ENCODE data around the gene APOBEC3B. TPM values are rescaled to one million over a fixed set of nuclear protein-coding genes. Genes with fewer than 3 reads are reported as not detected.

Gene APOBEC3B
- total and polyA plus RNA-seq, 2 donors (not counting 1 experiment from before 2014, with no cell fraction given) = 2.4 to 7.9 TPM

DNA sequence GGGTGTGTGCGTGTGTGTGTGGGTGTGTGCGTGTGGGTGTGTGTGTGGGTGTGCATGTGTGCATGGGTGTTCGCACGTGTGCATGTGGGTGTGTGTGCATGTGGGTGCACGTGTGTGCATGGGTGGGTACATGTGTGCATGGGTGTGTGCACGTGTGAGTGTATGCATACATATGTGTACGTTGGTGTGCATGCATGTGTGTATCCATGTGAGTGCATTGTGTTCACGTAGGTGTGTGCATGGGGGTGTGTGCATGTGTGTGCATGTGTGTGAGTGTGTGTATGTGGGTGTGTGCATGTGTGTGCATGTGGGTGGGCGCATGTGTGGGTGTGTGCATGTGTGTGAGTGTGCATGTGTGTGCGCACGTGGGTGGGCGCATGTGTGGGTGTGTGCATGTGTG, 44.6 kb upstream of the APOBEC3B start:
- Histone ChIP-seq H3K27me3 (replicated peaks in 1 of 4; ENCODE audit: control extremely low read depth in 1 of 4, control insufficient read depth in 3 of 4, insufficient read depth in 4 of 4, low read length in 3 of 4) (peaks cover 0 to 6% (median 2%) of the 10 kb centered on the region in 4 experiments), H3K36me3 (replicated peaks in 1 of 2; ENCODE audit: control extremely low read depth in 1 of 2, control insufficient read depth in 1 of 2, extremely low read depth in 1 of 2, insufficient read depth in 2 of 2, low read length in 1 of 2) (no peaks in the 10 kb centered on the region), H2AFZ (ENCODE audit: insufficient read depth, low read depth, low read length, poor library complexity, severe bottlenecking) (no peak overlapping the region), H3K79me2 (ENCODE audit: control insufficient read depth, insufficient read depth, low read length) (no peaks in the 10 kb centered on the region), H3K4me2 (replicated peaks; ENCODE audit: low read depth, low read length, poor library complexity, severe bottlenecking) (no peak overlapping the region), H3K9ac (ENCODE audit: low read length) (no peak overlapping the region), H3K9me3 (ENCODE audit: control extremely low read depth in 1 of 3, control insufficient read depth in 2 of 3, insufficient read depth in 1 of 3, low read length in 2 of 3) (peaks cover 0 to 2% (median 0%) of the 10 kb centered on the region in 3 donors), H3K27ac (ENCODE audit: low read length in 2 of 2) (no peak overlapping the region), H3K4me3 (ENCODE audit: control extremely low read depth in 1 of 5, extremely low read depth in 1 of 5, insufficient read depth in 1 of 5, low read depth in 2 of 5, low read length in 4 of 5) (no peak overlapping the region), H3K4me1 (ENCODE audit: control insufficient read depth in 2 of 2, insufficient read depth in 2 of 2, low read length in 2 of 2) (peaks cover 11 to 14% of the 10 kb centered on the region in 2 donors), H4K20me1 (ENCODE audit: control insufficient read depth, insufficient read depth, low read length, poor library complexity, severe bottlenecking) (no peaks in the 10 kb centered on the region)
- Mint-ChIP-seq H3K9me3 (ENCODE audit: insufficient read depth) (no peaks in the 10 kb centered on the region), H3K4me3 (no peak overlapping the region), H3K27me3 (peaks cover 29% of the 10 kb centered on the region), H3K4me1 (peaks cover 12% of the 10 kb centered on the region), H3K27ac (no peak overlapping the region)
- no peak for ATAC-seq (ENCODE audit: low read depth)
- WGBS (ENCODE audit: insufficient coverage) = 88% methylated on average over 12 of the region's 12 CpGs
- ChIA-PET CTCF (no interaction called here), POLR2A (no interaction called here)
- TF ChIP-seq EZH2 (IDR thresholded peaks at IDR 0.05; ENCODE audit: borderline replicate concordance, insufficient read depth, low read depth, low read length, poor library complexity, severe bottlenecking) = no peak
- TF ChIP-seq, protein P1, sequence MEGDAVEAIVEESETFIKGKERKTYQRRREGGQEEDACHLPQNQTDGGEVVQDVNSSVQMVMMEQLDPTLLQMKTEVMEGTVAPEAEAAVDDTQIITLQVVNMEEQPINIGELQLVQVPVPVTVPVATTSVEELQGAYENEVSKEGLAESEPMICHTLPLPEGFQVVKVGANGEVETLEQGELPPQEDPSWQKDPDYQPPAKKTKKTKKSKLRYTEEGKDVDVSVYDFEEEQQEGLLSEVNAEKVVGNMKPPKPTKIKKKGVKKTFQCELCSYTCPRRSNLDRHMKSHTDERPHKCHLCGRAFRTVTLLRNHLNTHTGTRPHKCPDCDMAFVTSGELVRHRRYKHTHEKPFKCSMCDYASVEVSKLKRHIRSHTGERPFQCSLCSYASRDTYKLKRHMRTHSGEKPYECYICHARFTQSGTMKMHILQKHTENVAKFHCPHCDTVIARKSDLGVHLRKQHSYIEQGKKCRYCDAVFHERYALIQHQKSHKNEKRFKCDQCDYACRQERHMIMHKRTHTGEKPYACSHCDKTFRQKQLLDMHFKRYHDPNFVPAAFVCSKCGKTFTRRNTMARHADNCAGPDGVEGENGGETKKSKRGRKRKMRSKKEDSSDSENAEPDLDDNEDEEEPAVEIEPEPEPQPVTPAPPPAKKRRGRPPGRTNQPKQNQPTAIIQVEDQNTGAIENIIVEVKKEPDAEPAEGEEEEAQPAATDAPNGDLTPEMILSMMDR (IDR thresholded peaks at IDR 0.05) = no peak
- intact Hi-C loops (cut with micrococcal nuclease) = no loop called here
- DNase-seq = no peak

DNA sequence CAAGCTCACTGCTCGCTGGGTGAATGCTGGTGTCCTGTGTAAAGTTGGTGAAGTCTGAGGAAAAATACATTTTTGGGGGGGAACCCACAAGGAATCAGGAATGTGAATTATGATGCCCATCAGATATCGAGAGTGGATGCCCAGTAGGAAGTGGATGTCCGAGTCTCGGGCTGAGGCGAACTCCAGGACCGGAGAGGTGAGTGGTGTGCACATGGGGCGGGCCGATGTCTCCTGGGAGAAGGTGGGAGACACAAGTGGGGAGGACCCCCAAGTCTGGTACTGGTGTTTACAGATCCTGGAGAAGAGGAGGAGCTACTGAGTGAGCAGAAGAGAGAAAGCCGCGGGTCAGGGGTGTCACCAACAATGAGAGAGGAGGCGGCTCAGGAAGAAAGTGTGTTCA, 43.9 kb upstream of the APOBEC3B start:
- 94% methylated on average over 11 of the region's 11 CpGs for WGBS (ENCODE audit: insufficient coverage)
- H3K4me1 Mint-ChIP-seq = peaks cover 18% of the 10 kb centered on the region
- H3K27ac Mint-ChIP-seq = no peak overlapping the region
- H3K9me3 Mint-ChIP-seq (ENCODE audit: insufficient read depth) = no peaks in the 10 kb centered on the region
- ATAC-seq (ENCODE audit: low read depth) (no peak), DNase-seq (no peak)
- H3K9me3 ChIP-seq (ENCODE audit: control extremely low read depth in 1 of 3, control insufficient read depth in 2 of 3, insufficient read depth in 1 of 3, low read length in 2 of 3) = peaks cover 0 to 7% (median 0%) of the 10 kb centered on the region in 3 donors
- H3K79me2 ChIP-seq (ENCODE audit: control insufficient read depth, insufficient read depth, low read length) = no peaks in the 10 kb centered on the region
- intact Hi-C loops (cut with micrococcal nuclease) = no loop called here
- CTCF ChIA-PET = interaction anchor here (0.5 to 0.7 kb wide), 2 partner anchors 10 to 65 kb away, joined by 3 read pairs; no protein-coding TSS in a partner anchor
- H4K20me1 ChIP-seq (ENCODE audit: control insufficient read depth, insufficient read depth, low read length, poor library complexity, severe bottlenecking) = no peaks in the 10 kb centered on the region
- H3K27me3 Mint-ChIP-seq = peaks cover 32% of the 10 kb centered on the region
- POLR2A ChIA-PET = no interaction called here
- H3K27me3 ChIP-seq (replicated peaks in 1 of 4; ENCODE audit: control extremely low read depth in 1 of 4, control insufficient read depth in 3 of 4, insufficient read depth in 4 of 4, low read length in 3 of 4) = peaks cover 0 to 13% (median 1%) of the 10 kb centered on the region in 4 experiments
- H3K9ac ChIP-seq (ENCODE audit: low read length) = no peak overlapping the region
- H3K4me2 ChIP-seq (replicated peaks; ENCODE audit: low read depth, low read length, poor library complexity, severe bottlenecking) = no peak overlapping the region
- H3K4me1 ChIP-seq (ENCODE audit: control insufficient read depth in 2 of 2, insufficient read depth in 2 of 2, low read length in 2 of 2) = peaks cover 16 to 21% of the 10 kb centered on the region in 2 donors
- no peak overlapping the region for H2AFZ ChIP-seq (ENCODE audit: insufficient read depth, low read depth, low read length, poor library complexity, severe bottlenecking)
- no peak overlapping the region for H3K4me3 ChIP-seq (ENCODE audit: control extremely low read depth in 1 of 5, extremely low read depth in 1 of 5, insufficient read depth in 1 of 5, low read depth in 2 of 5, low read length in 4 of 5)
- H3K27ac ChIP-seq (ENCODE audit: low read length in 2 of 2) = no peak overlapping the region
- no peaks in the 10 kb centered on the region for H3K36me3 ChIP-seq (replicated peaks in 1 of 2; ENCODE audit: control extremely low read depth in 1 of 2, control insufficient read depth in 1 of 2, extremely low read depth in 1 of 2, insufficient read depth in 2 of 2, low read length in 1 of 2)
- no peak for TF ChIP-seq EZH2 (IDR thresholded peaks at IDR 0.05; ENCODE audit: borderline replicate concordance, insufficient read depth, low read depth, low read length, poor library complexity, severe bottlenecking)
- TF ChIP-seq, protein P1 (IDR thresholded peaks at IDR 0.05) = no peak
- no peak overlapping the region for H3K4me3 Mint-ChIP-seq
